Measurements from ENCODE around the gene CELF2. TPM values are rescaled to one million over a fixed set of nuclear protein-coding genes. Genes with fewer than 3 reads are reported as not detected.
"Not testable (repeated sequence)": the region's sequence is repeated elsewhere in the genome, so short reads cannot be mapped to it uniquely, and the experiment has no call there.

CELF2 gene
- total RNA-seq, 2 donors from 2014 or later: 63.2 to 69.4 TPM

GRCh38 chr10:11116817-11117216, 99.1 kb downstream of the CELF2 start:
- peak overlapping the region; percentile 54 to 77 for H3K27ac ChIP-seq
- no peaks in the 10 kb centered on the region for H3K36me3 ChIP-seq
- H3K9me3 ChIP-seq: no peaks in the 10 kb centered on the region
- TF ChIP-seq CTCF (IDR thresholded peaks at IDR 0.05): no peak
- H3K4me3 ChIP-seq: no peak overlapping the region
- peaks cover 0 to 51% of the 10 kb centered on the region in 2 donors for H3K4me1 ChIP-seq
- H3K27me3 ChIP-seq: no peaks in the 10 kb centered on the region
- no peak for DNase-seq (ENCODE audit: low spot score)

GRCh38 chr10:11118686-11119085, 101.0 kb downstream of the CELF2 start:
- H3K4me1 ChIP-seq: peaks cover 0 to 47% of the 10 kb centered on the region in 2 donors
- H3K9me3 ChIP-seq: no peaks in the 10 kb centered on the region
- no peak for DNase-seq (ENCODE audit: low spot score)
- TF ChIP-seq CTCF (IDR thresholded peaks at IDR 0.05): no peak
- no peaks in the 10 kb centered on the region for H3K27me3 ChIP-seq
- H3K27ac ChIP-seq: peak overlapping the region; percentile 54 to 77
- no peak overlapping the region for H3K4me3 ChIP-seq
- H3K36me3 ChIP-seq: no peaks in the 10 kb centered on the region

GRCh38 chr10:11119843-11120242, 102.2 kb downstream of the CELF2 start:
- no peaks in the 10 kb centered on the region for H3K27me3 ChIP-seq
- DNase-seq (ENCODE audit: low spot score): no peak
- no peaks in the 10 kb centered on the region for H3K9me3 ChIP-seq
- peaks cover 0 to 35% of the 10 kb centered on the region in 2 donors for H3K4me1 ChIP-seq
- no peak for TF ChIP-seq CTCF (IDR thresholded peaks at IDR 0.05)
- H3K27ac ChIP-seq: no peak overlapping the region
- no peak overlapping the region for H3K4me3 ChIP-seq
- no peaks in the 10 kb centered on the region for H3K36me3 ChIP-seq

- H3K4me1 ChIP-seq: peaks cover 0 to 26% of the 10 kb centered on the region in 2 donors
- H3K27ac ChIP-seq: no peak overlapping the region
- H3K36me3 ChIP-seq: no peaks in the 10 kb centered on the region
- no peak for TF ChIP-seq CTCF (IDR thresholded peaks at IDR 0.05)
- DNase-seq (ENCODE audit: low spot score): no peak
- H3K9me3 ChIP-seq: no peaks in the 10 kb centered on the region
- H3K4me3 ChIP-seq: no peak overlapping the region
- no peaks in the 10 kb centered on the region for H3K27me3 ChIP-seq
These were observed 103.0 kb downstream of the CELF2 start for GRCh38 chr10:11120711-11121110.

- DNase-seq (ENCODE audit: low spot score); H3K4me3 ChIP-seq; H3K27ac ChIP-seq; H3K4me1 ChIP-seq; H3K36me3 ChIP-seq; H3K27me3 ChIP-seq; H3K9me3 ChIP-seq: not testable (repeated sequence)
These were observed 106.2 kb downstream of the CELF2 start for GRCh38 chr10:11123892-11124291.

GRCh38 chr10:11125004-11125403, 107.3 kb downstream of the CELF2 start:
- Histone ChIP-seq H3K27ac (no peak overlapping the region), H3K36me3 (no peaks in the 10 kb centered on the region), H3K4me3 (no peak overlapping the region), H3K9me3 (peaks cover 0 to 4% of the 10 kb centered on the region in 2 donors), H3K4me1 (peaks cover 0 to 8% of the 10 kb centered on the region in 2 donors), H3K27me3 (no peaks in the 10 kb centered on the region)
- no peak for TF ChIP-seq CTCF (IDR thresholded peaks at IDR 0.05)
- no peak for DNase-seq (ENCODE audit: low spot score)

GRCh38 chr10:11127017-11127416, 109.3 kb downstream of the CELF2 start:
- not testable (repeated sequence) for H3K27me3 ChIP-seq; H3K4me3 ChIP-seq; H3K36me3 ChIP-seq; DNase-seq (ENCODE audit: low spot score); H3K9me3 ChIP-seq; H3K27ac ChIP-seq
- peaks cover 0 to 18% of the 10 kb centered on the region in 2 donors for H3K4me1 ChIP-seq
